Common myeloid progenitor, CD34-positive (primary cell): Measurements from ENCODE around the gene MAS1L. TPM values are rescaled to one million over a fixed set of nuclear protein-coding genes. Genes with fewer than 3 reads are reported as not detected.

Experiments
- CTCF ChIA-PET: fragments of 350-600 bp; sonication (Branson Sonifier 250); formaldehyde crosslinking; loops from one replicate; lab custom pipeline; 2021; ENCODE audit warnings: antibody characterized with exemption; lab: Charles Lee
- POLR2A ChIA-PET: fragments of 350-600 bp; sonication (Branson Sonifier 250); formaldehyde crosslinking; loops from one replicate; lab custom pipeline; 2021; ENCODE audit warnings: antibody characterized with exemption; lab: Charles Lee
- DNase-seq, 3 donors: peaks; one replicate each; pipeline versions ENCODE4 v3.0.0 to v3.0.0-alpha.2; 2013
- H3K27ac ChIP-seq, 2 experiments: 1 replicate in 1 of 2; 2 replicates in 1 of 2; pipeline ENCODE4 v1.7.0; 2013; ENCODE audit warnings: inconsistent platforms in 2 of 2, low read length in 2 of 2, mild to moderate bottlenecking in 2 of 2, low read depth in 1 of 2, moderate library complexity in 1 of 2; ENCODE audit not compliant: severe bottlenecking in 2 of 2, insufficient read depth in 1 of 2, poor library complexity in 1 of 2
- H3K27me3 ChIP-seq, 5 experiments: replicated peaks in 2 of 5; 1 replicate in 3 of 5; 2 replicates in 2 of 5; pipeline versions ENCODE4 v1.6.1 to v1.7.0; 2013; ENCODE audit warnings: low read length in 4 of 5, mild to moderate bottlenecking in 2 of 5, moderate library complexity in 2 of 5, inconsistent platforms in 1 of 5; ENCODE audit not compliant: insufficient read depth in 5 of 5, control insufficient read depth in 4 of 5
- H3K36me3 ChIP-seq, 4 experiments: 1 replicate in 2 of 4; 2 replicates in 2 of 4; pipeline versions ENCODE4 v1.6.1 to v1.7.0; 2013; ENCODE audit warnings: low read length in 3 of 4, control low read depth in 1 of 4, mild to moderate bottlenecking in 1 of 4; ENCODE audit not compliant: control insufficient read depth in 4 of 4, insufficient read depth in 4 of 4
- H3K4me1 ChIP-seq, 4 experiments: 1 replicate in 3 of 4; 2 replicates in 1 of 4; pipeline versions ENCODE4 v1.6.1 to v1.7.1; 2013; ENCODE audit warnings: low read length in 3 of 4, mild to moderate bottlenecking in 3 of 4, control low read depth in 1 of 4, inconsistent platforms in 1 of 4, moderate library complexity in 1 of 4; ENCODE audit not compliant: control insufficient read depth in 4 of 4, insufficient read depth in 4 of 4; ENCODE audit errors: control extremely low read depth in 1 of 4
- H3K4me3 ChIP-seq, 7 experiments: 1 replicate in 4 of 7; 2 replicates in 3 of 7; pipeline versions ENCODE4 v1.5.1 to v1.7.0; 2013; ENCODE audit warnings: mild to moderate bottlenecking in 7 of 7, low read length in 6 of 7, moderate library complexity in 6 of 7, inconsistent platforms in 2 of 7, low read depth in 2 of 7, control low read depth in 1 of 7; ENCODE audit not compliant: insufficient read depth in 4 of 7, control insufficient read depth in 1 of 7; ENCODE audit errors: extremely low read depth in 1 of 7
- H3K9me3 ChIP-seq, 5 experiments: 1 replicate in 4 of 5; 2 replicates in 1 of 5; pipeline versions ENCODE4 v1.6.1 to v1.7.1; 2013; ENCODE audit warnings: low read length in 4 of 5, mild to moderate bottlenecking in 2 of 5, inconsistent platforms in 1 of 5, low read depth in 1 of 5, moderate library complexity in 1 of 5; ENCODE audit not compliant: control insufficient read depth in 4 of 5, insufficient read depth in 2 of 5; ENCODE audit errors: control extremely low read depth in 1 of 5
- WGBS: methylation state at CpG from one replicate; pipeline ENCODE4 v1.1.5; 2013; ENCODE audit not compliant: insufficient coverage; 5-methylcytosine and 5-hydroxymethylcytosine counted together
- polyA plus RNA-seq: library from polyadenylated mRNA; unstranded; fragments of 120-200 nt; gene quantifications from one replicate; pipeline ENCODE4 v1.2.1, GENCODE V29; 2013

The MAS1L gene, protein sequence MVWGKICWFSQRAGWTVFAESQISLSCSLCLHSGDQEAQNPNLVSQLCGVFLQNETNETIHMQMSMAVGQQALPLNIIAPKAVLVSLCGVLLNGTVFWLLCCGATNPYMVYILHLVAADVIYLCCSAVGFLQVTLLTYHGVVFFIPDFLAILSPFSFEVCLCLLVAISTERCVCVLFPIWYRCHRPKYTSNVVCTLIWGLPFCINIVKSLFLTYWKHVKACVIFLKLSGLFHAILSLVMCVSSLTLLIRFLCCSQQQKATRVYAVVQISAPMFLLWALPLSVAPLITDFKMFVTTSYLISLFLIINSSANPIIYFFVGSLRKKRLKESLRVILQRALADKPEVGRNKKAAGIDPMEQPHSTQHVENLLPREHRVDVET
- not detected for polyA plus RNA-seq

GRCh38 chr6:29487660-29488059 is at the start of gene MAS1L:
Gene MAS1L (minus strand): TSS chr6:29487956. CDS start chr6:29487902, 54 bp downstream.
- Histone ChIP-seq H3K9me3 (no peaks in the 10 kb centered on the region), H3K4me1 (peaks cover 5 to 34% (median 25%) of the 10 kb centered on the region in 4 experiments), H3K4me3 (no peak within 1 kb of the TSS), H3K27ac (no peak within 1 kb of the TSS), H3K36me3 (no peaks in the 10 kb centered on the region), H3K27me3 (no peaks in the 10 kb centered on the region)
- ChIA-PET POLR2A (no interaction called here), CTCF (interaction anchor here (1.0 kb wide), 1 partner anchor 21 kb away, joined by 3 read pairs; no protein-coding TSS in a partner anchor)
- no peak for DNase-seq
- 100% methylated on average over 2 of the region's 2 CpGs for WGBS

- no peak for DNase-seq
- H3K9me3 ChIP-seq: no peaks in the 10 kb centered on the region
- 100% methylated on average over 2 of the region's 2 CpGs for whole genome bisulfite sequencing
- H3K27me3 ChIP-seq: no peaks in the 10 kb centered on the region
- H3K4me1 ChIP-seq: peaks cover 0 to 1% (median 0%) of the 10 kb centered on the region in 4 experiments
- no peaks in the 10 kb centered on the region for H3K36me3 ChIP-seq
- ChIA-PET POLR2A (no interaction called here), CTCF (no interaction called here)
- H3K27ac ChIP-seq: no peak overlapping the region
- no peak overlapping the region for H3K4me3 ChIP-seq
Measured at GRCh38 chr6:29532320-29532951, 44.7 kb upstream of the MAS1L start.

DNA sequence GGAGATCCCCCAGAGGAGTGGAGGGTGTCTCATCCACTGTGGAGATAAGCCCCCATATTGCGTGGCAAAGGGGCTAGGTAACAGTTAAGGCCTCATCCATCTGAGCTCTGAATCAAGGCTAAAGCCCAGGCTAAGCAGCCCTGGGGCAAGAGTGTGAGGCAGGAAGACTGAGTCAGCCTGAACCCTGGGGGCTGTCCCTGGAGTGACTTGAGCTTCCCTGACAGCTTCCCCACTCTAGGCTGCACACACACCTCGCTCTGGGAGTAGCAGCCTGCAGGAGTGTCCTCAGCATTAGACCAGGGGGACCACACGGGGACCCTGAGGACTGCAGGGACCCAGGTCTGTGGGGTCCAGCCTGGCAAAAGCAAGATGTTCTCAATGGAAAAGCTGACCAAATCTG is 43.9 kb upstream of the MAS1L start:
- ChIA-PET CTCF (no interaction called here), POLR2A (no interaction called here)
- H3K27me3 ChIP-seq: no peaks in the 10 kb centered on the region
- peaks cover 0 to 9% (median 2%) of the 10 kb centered on the region in 4 experiments for H3K4me1 ChIP-seq
- H3K27ac ChIP-seq: no peak overlapping the region
- H3K9me3 ChIP-seq: no peaks in the 10 kb centered on the region
- 100% methylated on average over 2 of the region's 3 CpGs for WGBS
- no peak for DNase-seq
- H3K36me3 ChIP-seq: no peaks in the 10 kb centered on the region
- H3K4me3 ChIP-seq: no peak overlapping the region

DNA sequence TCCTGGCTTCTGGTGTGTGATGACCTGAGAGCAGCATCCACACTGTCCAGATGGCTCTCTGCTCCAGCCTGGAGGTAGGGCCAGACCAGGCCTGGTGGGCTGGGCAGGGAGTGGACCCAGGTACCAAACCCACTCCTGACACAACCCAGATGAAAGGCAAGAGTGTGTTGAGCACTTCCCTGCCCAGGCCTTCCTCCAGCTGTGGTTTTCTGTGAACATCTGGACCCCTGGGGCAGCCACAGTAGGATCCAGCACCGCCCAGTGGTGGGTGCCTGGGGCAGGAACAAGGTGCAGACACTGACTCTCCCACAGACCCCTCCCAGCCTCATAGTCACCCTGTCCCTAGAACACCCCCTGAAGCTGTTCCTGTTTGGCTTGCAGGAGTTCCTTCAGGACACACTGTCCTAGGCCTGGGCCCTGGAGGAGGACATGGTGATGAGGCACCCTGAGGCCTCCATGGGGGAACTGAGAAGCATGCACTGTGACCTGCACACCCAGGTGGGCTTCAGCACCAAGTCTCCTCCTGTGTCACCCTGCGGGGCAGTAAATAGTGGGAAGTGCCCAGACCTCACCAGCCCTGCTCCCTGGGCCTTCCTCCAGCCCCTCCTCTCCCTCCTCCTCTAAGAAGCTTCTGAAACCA is 43.0 kb upstream of the MAS1L start:
- no peak overlapping the region for H3K4me3 ChIP-seq
- WGBS: 100% methylated on average over 2 of the region's 2 CpGs
- no peaks in the 10 kb centered on the region for H3K36me3 ChIP-seq
- H3K4me1 ChIP-seq: peaks cover 0 to 10% (median 2%) of the 10 kb centered on the region in 4 experiments
- POLR2A ChIA-PET: no interaction called here
- DNase-seq: no peak
- H3K27me3 ChIP-seq: no peaks in the 10 kb centered on the region
- H3K9me3 ChIP-seq: no peaks in the 10 kb centered on the region
- no peak overlapping the region for H3K27ac ChIP-seq
- CTCF ChIA-PET: no interaction called here

DNA sequence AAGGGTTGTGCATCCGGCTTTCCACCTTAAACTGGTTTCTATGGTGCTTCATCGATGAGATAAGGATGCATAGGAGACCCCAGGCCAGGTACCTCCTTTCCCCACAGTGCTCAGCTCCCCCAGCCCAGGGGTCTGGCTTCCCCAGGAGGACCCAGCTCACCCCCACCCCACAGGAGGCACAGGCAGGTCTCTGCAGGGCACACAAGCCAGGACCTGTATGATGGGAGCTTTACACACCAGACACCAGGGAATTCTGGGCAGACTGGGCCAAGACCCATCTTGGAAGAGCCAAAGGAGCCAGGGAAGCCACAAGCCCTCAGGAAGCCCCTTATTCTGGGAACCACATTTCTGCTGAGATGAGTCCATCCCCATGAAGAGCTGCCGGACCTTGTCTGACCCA is 42.2 kb upstream of the MAS1L start:
- POLR2A ChIA-PET: no interaction called here
- Histone ChIP-seq H3K27ac (no peak overlapping the region), H3K36me3 (no peaks in the 10 kb centered on the region), H3K9me3 (no peaks in the 10 kb centered on the region), H3K4me1 (peaks cover 0 to 10% (median 2%) of the 10 kb centered on the region in 4 experiments), H3K27me3 (no peaks in the 10 kb centered on the region), H3K4me3 (no peak overlapping the region)
- WGBS: 100% methylated on average over 3 of the region's 3 CpGs
- no peak for DNase-seq
- CTCF ChIA-PET: no interaction called here

DNA sequence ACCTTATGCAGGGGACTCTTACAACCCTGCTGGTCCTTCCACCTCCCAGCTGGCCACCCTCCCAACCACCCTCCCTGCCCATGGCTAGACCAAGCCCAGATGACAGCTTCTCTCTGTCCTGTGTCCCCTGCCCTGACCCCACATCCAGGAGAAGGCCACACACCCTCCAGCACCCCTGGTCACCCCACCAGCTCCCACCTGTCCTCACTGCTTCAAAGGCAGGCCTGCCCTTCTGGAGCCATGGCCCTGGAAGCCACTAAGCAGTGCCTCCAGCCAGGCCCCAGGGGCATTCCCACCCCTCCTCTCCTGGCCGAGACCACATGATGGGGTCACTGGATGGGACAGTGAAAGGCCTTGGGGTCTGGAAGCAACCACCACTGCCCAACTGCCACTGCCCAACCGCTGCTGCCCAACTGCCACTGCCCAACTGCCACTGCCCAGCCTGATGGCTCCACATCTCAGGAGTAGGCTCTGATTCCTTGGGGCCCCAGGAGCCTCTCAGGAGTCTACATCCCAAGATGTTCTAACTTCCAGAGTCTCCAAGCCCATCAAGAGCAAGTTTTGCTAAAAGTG is 41.3 kb upstream of the MAS1L start:
- DNase-seq: no peak

More for the DNA sequence above, 41.3 kb upstream of the MAS1L start:
- no peaks in the 10 kb centered on the region for H3K27me3 ChIP-seq
- peaks cover 0 to 18% (median 5%) of the 10 kb centered on the region in 4 experiments for H3K4me1 ChIP-seq
- no peak overlapping the region for H3K27ac ChIP-seq
- ChIA-PET POLR2A (no interaction called here), CTCF (interaction anchor here (1.5 kb wide), 1 partner anchor 19 kb away, joined by 4 read pairs; no protein-coding TSS in a partner anchor)
- WGBS: no CpG with 5 or more reads among the region's 2 CpGs
- H3K9me3 ChIP-seq: no peaks in the 10 kb centered on the region
- no peak overlapping the region for H3K4me3 ChIP-seq
- H3K36me3 ChIP-seq: no peaks in the 10 kb centered on the region
